ENCODE measurements around the gene FARS2.

Gene FARS2

DNA sequence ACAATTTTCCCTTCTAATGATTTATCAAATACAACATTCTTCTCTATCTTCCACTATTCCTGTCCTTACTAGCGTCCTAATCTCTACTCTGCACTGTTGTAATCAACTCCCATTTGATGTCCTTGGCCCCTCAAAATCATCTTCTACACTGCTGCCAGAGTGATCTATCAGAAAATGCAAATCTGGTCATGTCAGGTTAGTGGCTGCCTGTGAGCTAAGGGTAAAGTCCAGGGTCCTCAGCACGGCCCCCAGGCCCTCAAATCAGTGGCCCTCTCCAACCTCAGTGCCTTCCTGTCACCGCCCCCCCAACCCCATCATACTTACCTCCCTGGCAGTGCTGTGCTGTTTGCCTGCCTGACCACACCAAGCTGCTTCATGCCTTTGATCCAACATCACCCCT is 4.4 kb upstream of the FARS2 start:
- POLR2A ChIA-PET: no interaction called here
- DNase-seq (ENCODE audit: extremely low spot score): no peak
- no peak for TF ChIP-seq SUZ12 (IDR thresholded peaks at IDR 0.05)
- CTCF ChIA-PET: no interaction called here

DNA sequence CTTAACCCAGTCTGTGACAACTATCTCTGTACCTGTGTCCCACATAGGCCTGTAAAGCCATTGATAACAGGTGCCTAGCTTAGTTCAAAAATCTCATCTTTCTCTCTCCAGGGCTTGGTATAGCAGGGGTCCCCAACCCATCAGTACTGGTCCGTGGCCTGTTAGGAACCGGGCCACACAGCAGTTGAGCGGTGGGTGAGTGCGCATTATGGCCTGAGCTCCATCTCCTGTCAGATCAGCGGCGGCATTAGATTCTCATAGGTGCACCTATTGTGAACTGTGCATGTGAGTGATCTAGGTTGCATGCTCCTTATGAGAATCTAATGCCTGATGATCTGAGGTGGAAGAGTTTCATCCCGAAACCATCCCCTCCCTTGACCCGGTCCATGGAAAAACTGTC is 3.9 kb upstream of the FARS2 start:
- POLR2A ChIA-PET: no interaction called here
- CTCF ChIA-PET: no interaction called here
- no peak for TF ChIP-seq SP1 (IDR thresholded peaks at IDR 0.05)
- no peak for TF ChIP-seq LEF1 (IDR thresholded peaks at IDR 0.05; ENCODE audit: borderline replicate concordance)
- TF ChIP-seq CTBP1 (IDR thresholded peaks at IDR 0.05; ENCODE audit: borderline replicate concordance): no peak
- no peak for TF ChIP-seq HDGF (IDR thresholded peaks at IDR 0.05; ENCODE audit: borderline replicate concordance)
- DNase-seq (ENCODE audit: extremely low spot score): no peak

DNA sequence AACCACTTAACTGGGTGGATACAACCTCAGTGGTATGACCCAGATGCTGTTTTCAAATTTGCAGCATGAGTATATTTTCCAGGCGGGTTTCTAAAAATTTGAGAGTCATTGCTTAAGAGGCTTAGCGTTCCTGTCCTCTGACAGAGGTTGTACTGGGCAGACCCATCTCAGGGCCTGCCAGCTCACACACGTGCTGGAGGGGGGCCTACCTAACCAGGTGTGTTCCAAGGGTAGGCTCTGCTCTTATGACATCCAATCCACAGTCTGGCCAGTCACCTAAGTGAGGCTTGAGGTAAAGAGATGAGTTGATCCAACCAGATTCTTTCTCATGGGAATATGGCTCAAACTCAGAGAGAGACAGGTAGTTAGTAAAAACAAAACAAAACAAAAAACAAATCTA is 1.9 kb upstream of the FARS2 start:
- POLR2A ChIA-PET: no interaction called here
- TF ChIP-seq NFRKB (IDR thresholded peaks at IDR 0.05) (no peak), FOXM1 (IDR thresholded peaks at IDR 0.05; ENCODE audit: borderline replicate concordance) (no peak), ELF4 (IDR thresholded peaks at IDR 0.05) (no peak), ZNF384 (IDR thresholded peaks at IDR 0.05) (no peak), HDGF (IDR thresholded peaks at IDR 0.05; ENCODE audit: borderline replicate concordance) (no peak), TARDBP (IDR thresholded peaks at IDR 0.05) (no peak), FOXA1 (IDR thresholded peaks at IDR 0.05) (no peak), SUZ12 (IDR thresholded peaks at IDR 0.05) (no peak), CTBP1 (IDR thresholded peaks at IDR 0.05; ENCODE audit: borderline replicate concordance) (no peak), SP1 (IDR thresholded peaks at IDR 0.05) (no peak), BHLHE40 (IDR thresholded peaks at IDR 0.05; ENCODE audit: borderline replicate concordance) (no peak), FOXK2 (IDR thresholded peaks at IDR 0.05) (no peak), L3MBTL2 (conservative IDR thresholded peaks at IDR 0.05) (no peak), ARNT (IDR thresholded peaks at IDR 0.05) (no peak), LEF1 (IDR thresholded peaks at IDR 0.05; ENCODE audit: borderline replicate concordance) (no peak)
- TF ChIP-seq, protein P1, sequence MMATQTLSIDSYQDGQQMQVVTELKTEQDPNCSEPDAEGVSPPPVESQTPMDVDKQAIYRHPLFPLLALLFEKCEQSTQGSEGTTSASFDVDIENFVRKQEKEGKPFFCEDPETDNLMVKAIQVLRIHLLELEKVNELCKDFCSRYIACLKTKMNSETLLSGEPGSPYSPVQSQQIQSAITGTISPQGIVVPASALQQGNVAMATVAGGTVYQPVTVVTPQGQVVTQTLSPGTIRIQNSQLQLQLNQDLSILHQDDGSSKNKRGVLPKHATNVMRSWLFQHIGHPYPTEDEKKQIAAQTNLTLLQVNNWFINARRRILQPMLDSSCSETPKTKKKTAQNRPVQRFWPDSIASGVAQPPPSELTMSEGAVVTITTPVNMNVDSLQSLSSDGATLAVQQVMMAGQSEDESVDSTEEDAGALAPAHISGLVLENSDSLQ (IDR thresholded peaks at IDR 0.05): no peak
- DNase-seq (ENCODE audit: extremely low spot score): no peak
- CTCF ChIA-PET: no interaction called here

DNA sequence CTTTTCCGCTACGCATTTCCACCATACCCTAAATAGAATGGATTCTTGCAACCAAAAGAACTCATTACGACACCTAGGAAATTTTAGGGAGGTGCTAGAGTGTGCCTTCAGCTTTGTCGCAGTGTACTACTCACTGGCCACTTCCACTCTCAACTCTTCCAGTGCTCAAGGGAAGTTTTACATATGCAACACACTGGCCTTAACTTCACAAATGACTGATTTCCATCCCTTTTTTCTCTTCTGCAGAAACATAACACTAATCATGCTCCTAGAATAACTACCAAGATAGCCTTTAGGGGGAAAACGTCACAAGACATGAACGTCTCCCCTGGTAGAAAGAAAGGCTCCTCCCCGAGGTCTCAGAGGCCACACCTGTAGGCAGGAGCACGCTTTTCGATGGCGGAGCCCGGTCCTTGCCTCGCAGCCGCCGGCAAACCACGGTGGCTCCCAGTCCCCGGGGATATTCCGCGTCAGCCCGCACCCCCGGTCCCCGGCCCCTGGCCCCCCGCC is 1.1 kb upstream of the FARS2 start:
- peak; percentile 76 for DNase-seq (ENCODE audit: extremely low spot score)
- CTCF ChIA-PET: no interaction called here
- TF ChIP-seq ZNF384 (IDR thresholded peaks at IDR 0.05) (no peak), TARDBP (IDR thresholded peaks at IDR 0.05) (no peak), CTBP1 (IDR thresholded peaks at IDR 0.05; ENCODE audit: borderline replicate concordance) (no peak), SP1 (IDR thresholded peaks at IDR 0.05) (no peak), NFRKB (IDR thresholded peaks at IDR 0.05) (no peak)
- POLR2A ChIA-PET: no interaction called here

DNA sequence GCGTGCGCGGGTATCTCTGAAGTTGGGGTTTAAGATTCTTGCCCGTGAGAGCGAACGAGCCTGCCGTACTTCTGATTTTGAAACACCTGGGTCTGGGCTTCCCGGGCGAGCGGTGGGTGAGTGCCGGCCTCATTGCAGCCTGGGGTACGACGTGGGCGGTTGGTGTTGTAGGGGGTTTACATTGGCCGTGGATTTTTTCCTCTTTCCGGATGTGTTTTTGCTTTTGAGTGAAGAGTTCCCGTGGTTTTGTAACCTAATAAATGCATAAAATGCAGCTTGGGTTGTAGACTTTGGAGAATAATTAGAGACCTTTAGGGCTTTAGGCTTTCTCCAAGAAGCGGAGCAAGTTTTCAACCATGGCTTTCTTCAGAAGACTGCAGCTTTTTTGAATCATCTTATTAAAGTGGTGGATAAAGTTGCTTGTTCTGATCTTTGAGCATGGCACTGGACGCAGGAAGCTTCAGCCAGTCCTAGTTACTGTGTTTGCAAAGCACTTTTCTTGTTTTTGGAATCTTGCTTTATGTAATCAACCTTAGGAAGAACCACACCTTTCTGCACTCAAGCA is 314 bp downstream of the FARS2 start:
- ChIA-PET POLR2A (interaction anchor here (0.9 kb wide), 1 partner anchor 118 kb away, joined by 4 read pairs; no protein-coding TSS in a partner anchor), CTCF (no interaction called here)
- TF ChIP-seq SUZ12 (IDR thresholded peaks at IDR 0.05) (no peak), HDGF (IDR thresholded peaks at IDR 0.05; ENCODE audit: borderline replicate concordance) (no peak), ZNF384 (IDR thresholded peaks at IDR 0.05) (no peak), FOXM1 (IDR thresholded peaks at IDR 0.05; ENCODE audit: borderline replicate concordance) (no peak), CTBP1 (IDR thresholded peaks at IDR 0.05; ENCODE audit: borderline replicate concordance) (no peak; the same call in 1 of the 2 replicates), ELF4 (IDR thresholded peaks at IDR 0.05) (no peak), BHLHE40 (IDR thresholded peaks at IDR 0.05; ENCODE audit: borderline replicate concordance) (no peak)
- TF ChIP-seq, protein P1 (IDR thresholded peaks at IDR 0.05): no peak
- no peak for DNase-seq (ENCODE audit: extremely low spot score)

DNA sequence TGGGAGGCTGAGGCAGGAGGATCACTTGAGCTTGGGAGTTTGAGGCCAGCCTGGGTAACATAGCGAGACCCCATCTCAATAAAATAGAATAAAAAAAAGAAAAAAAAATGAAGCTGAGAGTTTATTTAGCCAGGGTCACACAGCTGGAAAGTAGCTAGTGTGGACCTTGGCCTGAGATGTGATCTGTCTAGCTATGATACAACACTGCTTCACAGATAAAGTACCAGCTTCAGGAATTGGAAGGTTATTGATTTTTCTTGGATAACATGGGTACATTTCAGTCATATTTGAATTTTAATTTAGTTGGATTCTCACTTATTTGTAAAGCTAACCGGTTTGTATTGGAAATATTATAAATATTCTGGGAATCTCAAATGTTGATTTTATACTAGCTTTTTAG is 5.1 kb downstream of the FARS2 start:
- POLR2A ChIA-PET: interaction anchor here (0.6 kb wide), 1 partner anchor 10 kb away, joined by 3 read pairs; no protein-coding TSS in a partner anchor
- TF ChIP-seq TARDBP (IDR thresholded peaks at IDR 0.05): no peak
- TF ChIP-seq ELF4 (IDR thresholded peaks at IDR 0.05): no peak
- TF ChIP-seq CTBP1 (IDR thresholded peaks at IDR 0.05; ENCODE audit: borderline replicate concordance): no peak
- no peak for TF ChIP-seq L3MBTL2 (conservative IDR thresholded peaks at IDR 0.05)
- TF ChIP-seq, protein P1 (IDR thresholded peaks at IDR 0.05): no peak
- TF ChIP-seq ZNF384 (IDR thresholded peaks at IDR 0.05): no peak
- no peak for TF ChIP-seq ARNT (IDR thresholded peaks at IDR 0.05)
- no peak for TF ChIP-seq SP1 (IDR thresholded peaks at IDR 0.05)
- no peak for TF ChIP-seq SUZ12 (IDR thresholded peaks at IDR 0.05)
- TF ChIP-seq HDGF (IDR thresholded peaks at IDR 0.05; ENCODE audit: borderline replicate concordance): no peak
- no peak for TF ChIP-seq FOXA1 (IDR thresholded peaks at IDR 0.05)
- TF ChIP-seq LEF1 (IDR thresholded peaks at IDR 0.05; ENCODE audit: borderline replicate concordance): no peak
- TF ChIP-seq BHLHE40 (IDR thresholded peaks at IDR 0.05; ENCODE audit: borderline replicate concordance): no peak
- no peak for TF ChIP-seq FOXK2 (IDR thresholded peaks at IDR 0.05)
- no peak for TF ChIP-seq NFRKB (IDR thresholded peaks at IDR 0.05)
- TF ChIP-seq FOXM1 (IDR thresholded peaks at IDR 0.05; ENCODE audit: borderline replicate concordance): no peak

More for the DNA sequence above, 5.1 kb downstream of the FARS2 start:
- CTCF ChIA-PET: interaction anchor here (0.6 to 0.7 kb wide), 2 partner anchors 43 to 190 kb away, joined by 3 read pairs; no protein-coding TSS in a partner anchor
- DNase-seq (ENCODE audit: extremely low spot score): no peak
